ENCODE results near the gene LUC7L2. TPM values are rescaled to one million over a fixed set of nuclear protein-coding genes. Genes with fewer than 3 reads are reported as not detected.
"Not testable (repeated sequence)": the region's sequence is repeated elsewhere in the genome, so short reads cannot be mapped to it uniquely, and the experiment has no call there.

LUC7L2 gene
- total RNA-seq, 1 donor from 2014 or later = 142 TPM

- Mint-ChIP-seq H3K4me3 (no peak overlapping the region), H3K9me3 (peaks cover 2% of the 10 kb centered on the region), H3K4me1 (peaks cover 33% of the 10 kb centered on the region), H3K27me3 (ENCODE audit: low read depth) (no peaks in the 10 kb centered on the region), H3K27ac (peak overlapping the region; percentile 79), H3K36me3 (no peaks in the 10 kb centered on the region)
- DNase-seq (ENCODE audit: low spot score in 2 of 2, unreplicated experiment in 2 of 2) = no peak
- no peak for TF ChIP-seq CTCF (IDR thresholded peaks at IDR 0.05; ENCODE audit: unreplicated experiment)
Measured at GRCh38 chr7:139455789-139456188, 96.1 kb downstream of the LUC7L2 start.

GRCh38 chr7:139456511-139456910 lies 96.8 kb downstream of the LUC7L2 start:
- DNase-seq (ENCODE audit: low spot score in 2 of 2, unreplicated experiment in 2 of 2) = no peak
- H3K4me3 Mint-ChIP-seq = no peak overlapping the region
- H3K27me3 Mint-ChIP-seq (ENCODE audit: low read depth) = no peaks in the 10 kb centered on the region
- H3K27ac Mint-ChIP-seq = no peak overlapping the region
- H3K4me1 Mint-ChIP-seq = peaks cover 33% of the 10 kb centered on the region
- H3K36me3 Mint-ChIP-seq = no peaks in the 10 kb centered on the region
- no peak for TF ChIP-seq CTCF (IDR thresholded peaks at IDR 0.05; ENCODE audit: unreplicated experiment)
- no peaks in the 10 kb centered on the region for H3K9me3 Mint-ChIP-seq

- Mint-ChIP-seq H3K27me3 (ENCODE audit: low read depth) (no peaks in the 10 kb centered on the region), H3K9me3 (no peaks in the 10 kb centered on the region), H3K4me1 (peaks cover 33% of the 10 kb centered on the region), H3K36me3 (no peaks in the 10 kb centered on the region), H3K27ac (peak overlapping the region; percentile 75), H3K4me3 (no peak overlapping the region)
- no peak for DNase-seq (ENCODE audit: low spot score in 2 of 2, unreplicated experiment in 2 of 2)
- TF ChIP-seq CTCF (IDR thresholded peaks at IDR 0.05; ENCODE audit: unreplicated experiment) = no peak
Measured at GRCh38 chr7:139457153-139457946, 97.7 kb downstream of the LUC7L2 start.

GRCh38 chr7:139463421-139463820 lies 103.7 kb downstream of the LUC7L2 start:
- H3K27ac Mint-ChIP-seq; H3K36me3 Mint-ChIP-seq; H3K4me3 Mint-ChIP-seq; DNase-seq (ENCODE audit: low spot score in 2 of 2, unreplicated experiment in 2 of 2); H3K27me3 Mint-ChIP-seq (ENCODE audit: low read depth); H3K9me3 Mint-ChIP-seq: not testable (repeated sequence)
- H3K4me1 Mint-ChIP-seq = peaks cover 22% of the 10 kb centered on the region

GRCh38 chr7:139464511-139464910 lies 104.8 kb downstream of the LUC7L2 start:
- DNase-seq (ENCODE audit: low spot score in 2 of 2, unreplicated experiment in 2 of 2); H3K36me3 Mint-ChIP-seq; H3K9me3 Mint-ChIP-seq; H3K27me3 Mint-ChIP-seq (ENCODE audit: low read depth); H3K4me3 Mint-ChIP-seq; H3K27ac Mint-ChIP-seq: not testable (repeated sequence)
- H3K4me1 Mint-ChIP-seq = peaks cover 12% of the 10 kb centered on the region

GRCh38 chr7:139465072-139465471 lies 105.4 kb downstream of the LUC7L2 start:
- not testable (repeated sequence) for H3K9me3 Mint-ChIP-seq; DNase-seq (ENCODE audit: low spot score in 2 of 2, unreplicated experiment in 2 of 2); H3K27ac Mint-ChIP-seq; H3K27me3 Mint-ChIP-seq (ENCODE audit: low read depth); H3K4me3 Mint-ChIP-seq; H3K36me3 Mint-ChIP-seq
- H3K4me1 Mint-ChIP-seq = peaks cover 12% of the 10 kb centered on the region

GRCh38 chr7:139467729-139468128 lies 108.0 kb downstream of the LUC7L2 start:
- H3K36me3 Mint-ChIP-seq; H3K27me3 Mint-ChIP-seq (ENCODE audit: low read depth); DNase-seq (ENCODE audit: low spot score in 2 of 2, unreplicated experiment in 2 of 2); H3K9me3 Mint-ChIP-seq; H3K4me3 Mint-ChIP-seq: not testable (repeated sequence)
- H3K4me1 Mint-ChIP-seq = peaks cover 12% of the 10 kb centered on the region
- peak overlapping the region; percentile 76 for H3K27ac Mint-ChIP-seq

- not testable (repeated sequence) for H3K9me3 Mint-ChIP-seq; H3K27me3 Mint-ChIP-seq (ENCODE audit: low read depth); H3K27ac Mint-ChIP-seq; DNase-seq (ENCODE audit: low spot score in 2 of 2, unreplicated experiment in 2 of 2); H3K36me3 Mint-ChIP-seq; H3K4me3 Mint-ChIP-seq
- peaks cover 12% of the 10 kb centered on the region for H3K4me1 Mint-ChIP-seq
Measured at GRCh38 chr7:139468281-139468680, 108.6 kb downstream of the LUC7L2 start.

All from mesothelial cell of epicardium (in vitro differentiated cells).